Activated gamma-delta T cell treated with Interleukin-2 at 50 U/mL for 16 hours (primary cell): ENCODE measurements around the gene TNFSF10.
"Not testable (repeated sequence)": the region's sequence is repeated elsewhere in the genome, so short reads cannot be mapped to it uniquely, and the experiment has no call there.

Experiments used
- DNase-seq: peaks from one replicate; pipeline ENCODE4 v3.0.0-alpha.2; 2020

Gene TNFSF10

GRCh38 chr3:172543419-172543818, 20.2 kb upstream of the TNFSF10 start:
- no peak for DNase-seq

- DNase-seq = no peak
Observed at GRCh38 chr3:172542999-172543398, 19.8 kb upstream of the TNFSF10 start.

- no peak for DNase-seq
Observed at GRCh38 chr3:172541945-172542488, 18.8 kb upstream of the TNFSF10 start.

DNA sequence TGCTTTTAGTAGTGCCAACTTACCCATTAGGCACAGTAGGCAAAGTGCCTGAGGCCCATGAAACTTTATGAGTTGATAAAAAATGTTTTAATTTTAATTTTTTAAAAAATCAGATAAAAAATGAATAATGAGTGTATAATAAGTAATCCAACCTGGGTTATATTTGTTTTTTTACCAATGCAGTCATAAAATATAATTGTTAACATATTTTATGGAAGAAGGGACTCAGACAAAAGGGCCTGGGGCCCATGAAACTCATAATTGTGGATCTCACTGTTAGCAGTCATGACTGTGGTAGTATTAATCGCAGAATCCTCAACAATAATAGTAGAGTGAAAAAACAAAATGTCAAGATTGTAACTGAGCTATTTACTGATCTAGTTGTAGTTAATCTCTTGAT, 16.8 kb upstream of the TNFSF10 start:
- no peak for DNase-seq

DNA sequence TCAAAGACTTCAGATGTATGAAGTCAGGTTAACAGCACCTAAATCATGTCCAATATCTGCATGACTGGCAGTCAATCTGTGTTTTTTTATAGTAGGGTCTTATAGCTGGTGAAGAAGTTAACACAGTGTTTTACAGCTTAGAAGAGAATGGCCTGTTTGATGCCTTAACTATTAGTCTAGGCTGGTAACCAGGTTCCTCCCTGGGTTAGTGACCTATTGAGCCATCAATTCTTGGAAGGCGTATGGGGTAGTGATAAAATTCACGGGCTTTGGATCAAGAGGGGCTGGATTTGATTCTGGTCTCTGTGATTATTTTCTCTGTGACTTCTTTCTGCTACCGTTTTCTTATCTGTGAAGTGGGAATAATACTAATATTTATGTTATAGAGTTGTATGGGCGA, 16.0 kb upstream of the TNFSF10 start:
- DNase-seq = no peak

- DNase-seq = no peak
Observed at GRCh38 chr3:172538368-172539151, 15.3 kb upstream of the TNFSF10 start.

DNA sequence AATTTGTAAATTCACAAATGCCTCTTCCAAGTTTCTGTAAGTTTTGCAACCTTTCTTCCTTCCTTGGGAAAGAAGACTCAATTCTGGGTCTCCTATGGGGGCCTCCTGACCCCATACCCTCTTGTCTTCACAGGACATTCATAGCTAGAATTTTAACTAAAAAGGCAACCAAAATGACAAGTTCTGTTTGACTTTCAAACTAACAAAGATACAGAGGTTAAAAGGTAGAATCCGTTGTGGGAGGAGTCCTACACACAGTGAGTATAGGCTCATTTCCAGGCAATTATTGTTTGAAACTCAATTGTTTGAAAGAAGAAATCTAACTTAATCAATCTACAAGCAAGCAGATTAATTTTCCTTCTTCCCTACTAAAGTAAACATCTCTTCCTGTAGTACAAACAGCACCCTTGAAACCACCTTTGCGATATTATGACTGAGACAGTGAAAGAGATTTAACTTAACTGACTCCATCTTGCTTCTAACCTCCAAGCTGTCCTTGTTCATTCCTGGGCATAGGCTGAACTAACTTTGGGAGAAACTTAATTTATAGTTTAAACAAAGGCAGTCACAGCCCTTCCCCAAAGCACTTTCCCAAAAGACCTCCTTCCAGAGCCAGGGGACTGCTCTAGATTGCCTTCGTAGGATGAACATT, 14.4 kb upstream of the TNFSF10 start:
- DNase-seq = no peak

DNA sequence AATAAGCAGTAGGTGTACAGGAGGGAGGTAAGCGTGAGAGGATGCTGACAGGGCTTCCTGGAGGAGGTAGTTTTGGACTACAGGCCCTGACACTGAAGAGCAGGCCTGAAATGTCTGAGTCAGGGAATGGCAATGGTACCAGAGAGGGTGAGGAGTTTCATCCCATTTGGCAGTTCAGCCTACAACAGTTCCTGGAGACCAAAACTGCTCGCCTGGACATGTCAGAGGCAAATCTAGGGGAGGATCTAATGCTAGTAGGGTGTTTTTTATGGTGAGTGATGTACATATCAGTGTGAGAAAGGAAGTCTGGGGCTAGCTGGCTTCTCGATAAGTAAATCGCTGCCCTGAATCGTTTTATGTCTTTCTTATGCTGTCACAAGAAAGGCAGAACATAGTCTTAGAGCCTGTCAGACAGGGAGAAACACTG, 13.8 kb upstream of the TNFSF10 start:
- DNase-seq = no peak

GRCh38 chr3:172536505-172536904, 13.3 kb upstream of the TNFSF10 start:
- DNase-seq = no peak

DNA sequence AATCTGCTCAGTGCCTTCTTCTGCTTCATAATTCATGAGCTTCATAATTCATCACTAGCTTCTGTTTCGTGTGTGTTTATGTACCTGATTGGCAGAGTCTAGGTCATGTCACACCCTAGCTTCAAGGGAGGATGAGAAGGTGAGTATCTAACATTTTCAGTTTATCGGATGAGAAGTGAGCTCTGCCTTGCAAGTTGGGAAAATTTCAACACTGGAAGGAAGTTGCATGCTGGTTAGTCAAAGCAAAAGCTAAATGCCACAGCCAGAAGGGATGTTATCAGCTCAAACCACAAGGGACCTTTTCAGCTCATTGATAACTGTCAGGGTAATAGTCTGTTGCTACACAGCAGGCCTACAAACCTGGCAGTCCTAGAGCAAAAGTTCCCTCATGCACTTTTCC, 7.3 kb upstream of the TNFSF10 start:
- DNase-seq = no peak

DNA sequence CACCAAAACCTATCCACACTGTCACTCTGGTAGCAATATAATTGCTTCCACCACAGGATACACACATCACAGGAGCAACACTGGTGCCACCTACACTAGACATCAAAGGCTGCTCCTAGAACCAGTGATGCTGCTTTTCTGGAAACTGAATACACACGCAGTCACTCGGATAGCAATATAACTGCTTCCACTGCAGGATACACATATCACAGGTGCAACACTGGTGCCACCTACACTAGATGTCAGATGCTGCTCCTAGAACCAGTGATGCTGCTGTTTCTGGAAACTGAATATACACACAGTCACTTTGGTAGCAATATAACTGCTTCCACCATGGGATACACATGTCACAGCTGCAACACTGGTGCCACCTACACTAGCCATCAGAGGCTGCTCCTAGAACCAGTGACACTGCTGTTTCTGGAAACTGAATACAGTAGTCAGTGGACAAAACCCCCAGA, 6.9 kb upstream of the TNFSF10 start:
- DNase-seq = no peak

- DNase-seq = no peak
Observed at GRCh38 chr3:172528677-172529076, 5.4 kb upstream of the TNFSF10 start.

DNA sequence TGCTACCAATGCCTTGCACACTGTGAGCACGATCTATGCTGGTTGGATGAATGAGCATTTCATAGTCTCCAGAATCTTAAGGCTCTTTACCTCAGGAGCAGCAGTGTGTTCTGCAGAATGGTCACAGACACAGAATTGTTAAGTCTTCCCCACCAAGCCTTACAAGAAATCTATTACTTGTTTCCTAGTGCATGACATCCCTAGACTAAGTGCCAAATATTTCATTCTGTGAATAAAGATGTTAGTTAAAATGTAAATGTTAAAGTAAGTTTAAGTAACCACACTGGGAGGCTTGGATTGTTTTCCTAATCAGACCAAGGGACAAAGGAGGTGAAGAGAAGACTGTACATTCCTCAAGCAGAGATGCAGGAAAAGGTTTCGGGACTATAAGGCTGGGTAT, 4.1 kb upstream of the TNFSF10 start:
- DNase-seq = no peak

DNA sequence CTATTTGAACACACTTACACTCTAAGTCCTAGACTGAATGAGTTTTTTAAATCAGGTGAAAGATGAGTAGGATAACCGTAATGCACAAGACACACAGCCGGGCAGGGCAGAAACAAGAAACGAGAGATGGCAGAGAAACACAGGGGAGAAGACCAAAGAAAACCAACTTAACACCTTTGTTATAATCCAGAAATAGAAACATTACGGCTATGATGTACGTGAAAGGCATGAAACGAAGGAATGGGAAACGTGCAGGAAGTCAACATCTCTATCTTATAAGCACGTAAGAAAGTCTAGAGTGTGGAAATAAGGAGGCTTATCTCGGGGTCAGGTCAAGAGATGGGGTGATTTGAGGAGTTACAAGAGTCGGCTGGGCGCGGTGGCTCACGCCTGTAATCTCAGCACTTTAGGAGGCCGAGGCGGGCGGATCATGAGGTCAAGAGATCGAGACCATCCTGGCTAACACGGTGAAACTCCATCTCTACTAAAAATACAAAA, 1.9 kb upstream of the TNFSF10 start:
- DNase-seq = no peak

DNA sequence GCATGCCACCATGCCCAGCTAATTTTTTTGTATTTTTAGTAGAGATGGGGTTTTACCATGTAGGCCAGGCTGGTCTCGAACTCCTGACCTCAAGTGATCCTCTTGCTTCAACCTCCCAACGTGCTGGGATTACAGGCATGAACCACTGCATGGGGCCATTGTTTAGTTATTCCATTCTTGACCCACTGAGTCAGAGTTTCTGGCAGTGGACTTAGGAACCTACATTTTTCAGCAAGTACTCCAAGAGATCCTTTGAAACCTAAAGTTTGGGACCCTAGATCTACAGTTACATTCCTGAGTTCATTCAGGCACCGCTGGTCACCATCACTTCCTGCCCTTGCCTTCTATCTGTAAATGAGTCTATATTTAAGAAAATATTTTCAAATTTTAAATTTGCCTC, 1.4 kb upstream of the TNFSF10 start:
- DNase-seq = no peak

DNA sequence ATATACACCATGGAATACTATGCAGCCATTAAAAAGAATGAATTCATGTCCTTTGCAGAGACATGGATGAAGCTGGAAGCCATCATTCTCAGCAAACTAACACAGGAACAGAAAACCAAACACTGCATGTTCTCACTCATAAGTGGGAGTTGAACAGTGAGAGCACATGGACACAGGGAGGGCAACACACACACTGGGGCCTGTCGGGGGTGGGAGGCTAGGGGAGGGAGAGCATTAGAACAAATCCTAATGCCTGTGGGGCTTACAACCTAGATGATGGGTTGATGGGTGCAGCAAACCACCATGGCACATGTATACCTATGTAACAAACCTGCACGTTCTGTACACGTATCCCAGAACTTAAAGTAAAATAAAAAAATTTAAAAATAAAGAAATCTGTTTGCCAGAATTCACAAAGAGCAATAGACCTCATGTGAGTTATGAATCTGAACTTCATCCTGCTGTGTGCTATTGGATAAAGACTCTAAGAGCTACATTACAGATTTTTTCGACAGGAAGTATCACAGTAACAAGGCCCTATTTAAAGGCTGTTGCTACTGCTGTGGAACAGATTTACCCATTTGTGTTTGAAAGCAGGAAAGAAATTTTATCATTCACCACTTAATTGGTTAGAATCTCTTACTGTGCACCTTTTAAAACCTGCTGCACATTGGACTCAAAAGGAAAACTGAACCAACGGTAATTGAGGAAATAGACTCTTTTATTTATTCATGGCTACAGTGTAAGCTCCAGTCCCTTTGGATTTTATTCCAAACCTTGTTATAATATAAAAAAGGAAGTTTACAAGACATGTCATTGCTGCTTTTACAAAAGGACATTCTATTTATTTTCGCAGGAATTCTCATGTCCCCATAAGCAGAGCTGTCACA, 1.1 kb downstream of the TNFSF10 start:
- DNase-seq = not testable (repeated sequence)

DNA sequence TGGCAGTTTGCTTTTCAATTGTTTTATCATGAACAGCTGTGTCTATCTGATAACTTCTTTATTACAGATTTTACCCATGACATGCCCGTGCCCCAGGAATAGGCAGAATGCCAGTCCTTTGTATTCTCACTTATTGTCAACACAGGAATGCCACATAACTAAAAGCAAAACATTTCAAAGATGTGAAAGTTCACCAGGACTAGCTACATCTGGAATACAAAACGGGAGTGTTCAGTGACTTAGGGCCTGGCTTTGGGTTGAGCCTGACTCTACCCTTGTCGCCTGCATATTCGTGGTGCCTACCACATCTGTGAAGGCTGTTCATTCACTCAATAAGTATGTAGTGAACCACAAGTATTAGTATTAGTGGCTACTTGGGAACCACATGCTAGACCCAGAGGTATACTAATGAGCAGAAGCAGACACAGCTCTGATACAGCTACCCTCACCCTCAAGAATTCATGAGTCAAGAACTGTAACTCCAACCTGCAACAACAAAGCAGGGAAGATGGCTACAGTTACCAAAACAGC, 2.9 kb downstream of the TNFSF10 start:
- DNase-seq = no peak

DNA sequence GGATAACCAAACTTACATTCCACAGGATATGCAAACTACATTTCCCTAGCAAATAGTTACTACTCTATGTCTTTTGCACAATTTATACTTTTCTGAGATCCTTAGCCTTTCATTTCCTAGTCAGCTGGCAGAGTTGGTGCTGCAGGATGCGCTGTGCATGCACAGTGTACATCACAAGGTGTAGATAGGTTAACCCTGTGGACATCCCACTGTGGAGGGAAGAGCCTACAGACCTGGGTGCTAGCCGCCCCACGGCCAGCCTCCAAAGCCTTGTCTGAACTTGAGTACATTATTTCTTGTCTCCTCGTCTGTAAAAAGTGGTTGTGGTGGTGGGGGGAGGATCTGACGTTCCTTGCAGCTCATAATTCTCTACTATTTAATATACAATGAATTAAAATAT, 3.5 kb downstream of the TNFSF10 start:
- DNase-seq = no peak

DNA sequence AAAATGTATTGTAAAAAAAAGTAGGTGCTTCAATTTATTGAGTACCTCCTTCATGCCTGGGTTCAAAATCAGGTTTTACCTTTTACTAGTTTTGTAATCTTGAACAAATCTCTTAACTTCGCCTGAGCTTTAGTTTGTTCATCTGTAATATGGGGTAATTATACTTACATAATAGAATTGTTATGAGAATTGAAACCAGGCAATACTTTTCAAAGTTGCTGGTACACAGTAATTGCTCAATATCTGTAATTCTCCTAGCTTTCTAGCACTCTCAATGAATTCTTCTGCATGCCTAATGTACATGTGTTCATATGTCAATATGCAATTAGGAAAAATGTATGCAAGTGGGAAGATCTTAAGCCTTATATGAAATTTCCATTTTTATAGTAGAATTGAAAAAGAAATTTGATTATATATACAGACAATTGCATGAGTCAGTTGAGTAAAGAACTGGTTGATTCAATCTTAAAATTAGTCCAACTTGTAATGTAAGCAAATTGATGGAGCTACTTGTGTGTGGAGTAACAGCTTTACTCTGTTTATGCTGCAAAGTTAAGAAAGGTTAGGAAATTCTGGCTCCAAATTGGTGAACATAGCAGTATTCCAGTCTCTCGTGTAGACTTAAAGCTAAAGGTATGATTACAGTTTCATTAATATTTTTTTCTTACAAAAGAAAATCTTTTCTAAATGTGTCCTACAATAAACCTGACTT, 4.1 kb downstream of the TNFSF10 start:
- DNase-seq = no peak

DNA sequence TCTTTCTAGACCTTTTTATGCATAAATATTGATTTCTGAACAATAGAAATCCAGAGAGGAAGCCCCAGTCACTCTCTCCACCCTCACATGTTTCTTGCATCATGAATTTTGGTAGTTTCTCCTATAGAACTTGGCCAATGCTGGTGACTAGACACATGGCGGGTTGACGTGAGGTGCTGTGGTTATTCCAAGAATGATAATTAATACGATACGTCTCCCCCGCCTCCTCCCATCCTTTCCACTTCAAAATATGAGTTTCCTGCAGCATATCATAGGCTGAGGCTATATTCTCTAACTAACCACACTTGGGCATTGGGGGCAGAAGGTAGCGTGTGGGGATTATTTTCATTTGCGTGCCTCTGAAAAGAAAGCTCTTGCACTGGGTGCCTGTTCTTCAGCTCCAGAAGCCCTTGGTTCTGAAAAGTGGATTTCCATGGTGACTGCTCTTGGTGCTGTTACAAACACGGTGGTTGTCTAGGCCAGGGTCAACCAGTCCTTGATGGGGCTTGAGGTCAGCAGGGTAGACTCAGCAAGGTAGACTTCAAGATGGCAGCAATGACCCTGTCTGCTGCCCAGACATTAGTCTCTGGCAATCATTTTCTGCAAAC, 5.3 kb downstream of the TNFSF10 start:
- no peak for DNase-seq
